DND-41 (cell line): Measurements from ENCODE around the gene RASD2.

Experiments
- ATAC-seq: fragments of 200-7000 bp; cut with Tn5 transposase; 3 replicates; pipeline ENCODE4 v1.9.1; 2021; ENCODE audit warnings: low read depth; ENCODE audit not compliant: insufficient read depth
- DNase-seq: peaks from one replicate; pipeline ENCODE4 v3.0.0-alpha.2; 2020
- H2AFZ ChIP-seq: 2 replicates; pipeline ENCODE4 v1.6.0; 2012; ENCODE audit warnings: low read depth, low read length
- H3K27ac ChIP-seq: 2 replicates; pipeline ENCODE4 v1.5.1; 2012; ENCODE audit warnings: low read length, inconsistent platforms
- H3K27me3 ChIP-seq: fragments of 200-600 bp; sonication (generic); 2 replicates; pipeline ENCODE4 v1.6.0; 2012; ENCODE audit warnings: low read length, mild to moderate bottlenecking, inconsistent platforms; ENCODE audit not compliant: insufficient read depth, poor library complexity
- H3K36me3 ChIP-seq: 2 replicates; pipeline ENCODE4 v1.5.1; 2012; ENCODE audit warnings: low read length, inconsistent platforms; ENCODE audit not compliant: insufficient read depth
- H3K4me1 ChIP-seq: 2 replicates; pipeline ENCODE4 v1.5.1; 2012; ENCODE audit warnings: mild to moderate bottlenecking, low read length; ENCODE audit not compliant: insufficient read depth
- H3K4me2 ChIP-seq: 2 replicates; pipeline ENCODE4 v1.6.0; 2012; ENCODE audit warnings: mild to moderate bottlenecking, moderate library complexity, low read length, inconsistent platforms; ENCODE audit not compliant: insufficient read depth
- H3K4me3 ChIP-seq, 2 experiments: fragments of 200-600 bp in 1 of 2; shearing (Covaris generic) in 1 of 2; 2 replicates each; pipeline ENCODE4 v1.5.1; 2012 to 2016; ENCODE audit warnings: inconsistent platforms in 2 of 2, low read length in 2 of 2, mild to moderate bottlenecking in 2 of 2, low read depth in 1 of 2, moderate library complexity in 1 of 2
- H3K79me2 ChIP-seq: 2 replicates; pipeline ENCODE4 v1.6.0; 2012; ENCODE audit warnings: low read length, inconsistent platforms; ENCODE audit not compliant: insufficient read depth
- H3K9ac ChIP-seq: 2 replicates; pipeline ENCODE4 v1.6.0; 2012; ENCODE audit warnings: low read depth, mild to moderate bottlenecking, inconsistent platforms, low read length, moderate library complexity
- H3K9me3 ChIP-seq: 2 replicates; pipeline ENCODE4 v1.5.1; 2012; ENCODE audit warnings: low read length, moderate library complexity, mild to moderate bottlenecking, inconsistent platforms; ENCODE audit not compliant: insufficient read depth, severe bottlenecking
- H4K20me1 ChIP-seq: 2 replicates; pipeline ENCODE4 v1.6.0; 2012; ENCODE audit warnings: low read length; ENCODE audit not compliant: insufficient read depth
- EZH2 ChIP-seq: IDR thresholded peaks from 3 replicates; pipeline ENCODE4 v1.6.1; 2012; ENCODE audit warnings: borderline replicate concordance, low read depth, mild to moderate bottlenecking, moderate library complexity, low read length, inconsistent platforms; ENCODE audit not compliant: severe bottlenecking
- TF ChIP-seq, protein P1 (sequence below): IDR thresholded peaks from 2 replicates; pipeline ENCODE4 v1.5.1; 2012; ENCODE audit warnings: borderline replicate concordance, low read length, moderate library complexity, mild to moderate bottlenecking; ENCODE audit not compliant: poor library complexity, severe bottlenecking; ENCODE audit errors: extremely low read depth

The RASD2 gene

DNA sequence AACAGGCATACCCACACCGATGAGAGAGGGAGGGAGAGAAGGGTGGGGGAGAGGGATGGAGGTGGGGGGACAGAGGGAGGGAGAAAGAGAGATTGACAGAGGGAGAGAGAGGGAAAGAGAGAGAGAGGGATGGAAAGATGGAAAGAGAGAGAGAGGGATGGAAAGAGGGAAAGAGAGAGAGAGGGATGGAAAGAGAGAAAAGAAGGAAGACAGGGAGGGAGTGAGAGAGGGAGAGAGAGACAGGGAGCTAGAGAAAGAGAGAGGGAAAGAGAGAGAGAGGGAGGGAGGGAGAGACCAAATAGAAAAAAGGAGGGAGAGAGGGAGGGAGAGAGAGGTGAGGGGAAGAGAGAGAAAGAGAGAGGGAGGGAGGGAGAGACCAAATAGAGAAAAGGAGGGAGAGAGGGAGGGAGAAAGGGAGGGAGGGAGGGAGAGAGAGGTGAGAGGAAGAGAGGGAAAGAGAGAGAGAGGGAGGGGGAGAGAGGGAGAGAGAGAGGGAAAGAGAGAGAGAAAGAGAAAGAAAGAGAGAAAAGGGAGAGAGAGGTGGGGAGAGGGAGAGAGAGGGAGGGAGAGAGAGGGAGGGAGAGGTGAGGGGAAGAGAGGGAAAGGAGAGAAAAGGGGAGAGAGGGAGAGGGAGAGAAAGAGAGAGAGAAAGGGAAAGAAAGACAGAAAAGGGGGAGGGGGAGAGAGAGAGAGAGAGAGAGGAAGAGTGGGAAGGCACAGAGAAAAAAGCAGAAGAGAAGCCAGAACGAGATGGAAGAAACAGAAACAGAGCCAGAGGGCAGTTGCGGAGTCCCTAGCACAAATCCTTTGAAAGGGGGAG, 52.6 kb downstream of the RASD2 start:
- no peak for TF ChIP-seq EZH2
- TF ChIP-seq, protein P1, sequence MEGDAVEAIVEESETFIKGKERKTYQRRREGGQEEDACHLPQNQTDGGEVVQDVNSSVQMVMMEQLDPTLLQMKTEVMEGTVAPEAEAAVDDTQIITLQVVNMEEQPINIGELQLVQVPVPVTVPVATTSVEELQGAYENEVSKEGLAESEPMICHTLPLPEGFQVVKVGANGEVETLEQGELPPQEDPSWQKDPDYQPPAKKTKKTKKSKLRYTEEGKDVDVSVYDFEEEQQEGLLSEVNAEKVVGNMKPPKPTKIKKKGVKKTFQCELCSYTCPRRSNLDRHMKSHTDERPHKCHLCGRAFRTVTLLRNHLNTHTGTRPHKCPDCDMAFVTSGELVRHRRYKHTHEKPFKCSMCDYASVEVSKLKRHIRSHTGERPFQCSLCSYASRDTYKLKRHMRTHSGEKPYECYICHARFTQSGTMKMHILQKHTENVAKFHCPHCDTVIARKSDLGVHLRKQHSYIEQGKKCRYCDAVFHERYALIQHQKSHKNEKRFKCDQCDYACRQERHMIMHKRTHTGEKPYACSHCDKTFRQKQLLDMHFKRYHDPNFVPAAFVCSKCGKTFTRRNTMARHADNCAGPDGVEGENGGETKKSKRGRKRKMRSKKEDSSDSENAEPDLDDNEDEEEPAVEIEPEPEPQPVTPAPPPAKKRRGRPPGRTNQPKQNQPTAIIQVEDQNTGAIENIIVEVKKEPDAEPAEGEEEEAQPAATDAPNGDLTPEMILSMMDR: no peak
- Histone ChIP-seq H3K79me2 (no peaks in the 10 kb centered on the region), H3K9ac (no peak overlapping the region), H3K27ac (no peak overlapping the region), H3K4me1 (no peaks in the 10 kb centered on the region), H3K4me2 (no peak overlapping the region), H3K27me3 (peaks cover 12% of the 10 kb centered on the region), H2AFZ (no peak overlapping the region), H3K36me3 (no peaks in the 10 kb centered on the region), H4K20me1 (no peaks in the 10 kb centered on the region), H3K9me3 (no peaks in the 10 kb centered on the region), H3K4me3 (no peak overlapping the region)
- ATAC-seq (no peak), DNase-seq (no peak)

DNA sequence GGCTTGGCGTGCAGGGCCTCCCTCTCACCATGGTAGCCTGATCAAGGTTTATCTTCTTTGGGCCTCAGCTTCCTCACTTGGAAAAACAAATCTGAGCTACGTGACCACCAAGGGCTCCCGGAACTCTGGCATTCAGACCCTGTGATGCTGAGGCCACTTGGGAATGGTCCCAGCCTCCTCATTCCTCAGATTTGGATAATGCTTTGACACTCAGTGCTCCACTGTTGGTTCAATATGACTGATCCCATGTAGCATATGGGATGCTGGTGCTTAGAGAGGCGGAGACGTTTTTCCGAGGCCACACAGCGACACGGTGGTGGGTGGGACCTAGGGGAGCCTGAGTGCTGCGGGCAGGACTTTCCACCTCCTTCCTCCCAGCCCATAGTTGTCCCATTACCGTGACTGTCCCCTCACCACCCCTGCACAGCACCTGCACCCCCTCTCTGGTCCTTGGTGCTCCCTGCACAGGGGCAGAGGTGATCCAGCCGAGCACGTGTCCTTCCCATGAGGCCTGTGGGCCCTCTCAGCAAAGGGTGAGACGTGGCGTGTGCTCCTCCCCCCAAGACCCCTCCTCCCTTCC, 53.4 kb downstream of the RASD2 start:
- H2AFZ ChIP-seq: no peak overlapping the region
- no peak overlapping the region for H3K9ac ChIP-seq
- H3K4me3 ChIP-seq: no peak overlapping the region
- TF ChIP-seq EZH2: no peak
- TF ChIP-seq, protein P1: no peak
- H3K79me2 ChIP-seq: no peaks in the 10 kb centered on the region
- H3K4me2 ChIP-seq: no peak overlapping the region
- ATAC-seq (no peak), DNase-seq (no peak)
- H3K4me1 ChIP-seq: no peaks in the 10 kb centered on the region
- peaks cover 4% of the 10 kb centered on the region for H3K27me3 ChIP-seq
- no peaks in the 10 kb centered on the region for H3K36me3 ChIP-seq
- no peaks in the 10 kb centered on the region for H3K9me3 ChIP-seq
- H4K20me1 ChIP-seq: no peaks in the 10 kb centered on the region
- no peak overlapping the region for H3K27ac ChIP-seq

DNA sequence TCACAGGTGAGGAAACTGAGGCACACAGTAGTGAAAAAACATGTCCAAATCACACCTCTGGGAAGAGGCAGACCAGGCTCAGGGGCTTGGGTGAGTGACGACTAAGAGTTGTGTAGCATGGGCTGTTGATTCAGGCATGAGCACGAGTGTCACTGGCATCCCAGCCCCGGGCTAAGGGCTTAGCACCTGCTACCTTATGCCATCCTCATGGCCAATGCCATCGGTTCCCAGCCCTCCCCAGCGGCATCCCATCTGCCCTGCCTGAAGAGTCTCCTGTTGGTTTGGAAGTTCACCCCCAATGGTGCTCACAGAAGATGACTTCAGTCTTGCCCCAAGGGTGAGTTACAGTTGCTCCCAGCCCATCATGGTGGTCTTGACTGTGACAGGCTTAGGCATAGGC, 54.1 kb downstream of the RASD2 start:
- Histone ChIP-seq H3K4me2 (no peak overlapping the region), H3K36me3 (no peaks in the 10 kb centered on the region), H3K27me3 (no peaks in the 10 kb centered on the region), H2AFZ (no peak overlapping the region), H4K20me1 (no peaks in the 10 kb centered on the region), H3K79me2 (no peaks in the 10 kb centered on the region), H3K9ac (no peak overlapping the region), H3K4me1 (no peaks in the 10 kb centered on the region), H3K9me3 (no peaks in the 10 kb centered on the region), H3K27ac (no peak overlapping the region), H3K4me3 (no peak overlapping the region)
- no peak for TF ChIP-seq EZH2
- TF ChIP-seq, protein P1: no peak
- no peak for ATAC-seq
- no peak for DNase-seq
